HG03378 (cell line): ENCODE measurements around the gene CALML3.

ENCODE experiments used
- ATAC-seq: cut with Tn5 transposase; IDR thresholded peaks from one replicate; pipeline ENCODE4 v1.9.1; 2021; ENCODE audit warnings: mild to moderate bottlenecking, moderate library complexity; ENCODE audit not compliant: unreplicated experiment

CALML3 gene

DNA sequence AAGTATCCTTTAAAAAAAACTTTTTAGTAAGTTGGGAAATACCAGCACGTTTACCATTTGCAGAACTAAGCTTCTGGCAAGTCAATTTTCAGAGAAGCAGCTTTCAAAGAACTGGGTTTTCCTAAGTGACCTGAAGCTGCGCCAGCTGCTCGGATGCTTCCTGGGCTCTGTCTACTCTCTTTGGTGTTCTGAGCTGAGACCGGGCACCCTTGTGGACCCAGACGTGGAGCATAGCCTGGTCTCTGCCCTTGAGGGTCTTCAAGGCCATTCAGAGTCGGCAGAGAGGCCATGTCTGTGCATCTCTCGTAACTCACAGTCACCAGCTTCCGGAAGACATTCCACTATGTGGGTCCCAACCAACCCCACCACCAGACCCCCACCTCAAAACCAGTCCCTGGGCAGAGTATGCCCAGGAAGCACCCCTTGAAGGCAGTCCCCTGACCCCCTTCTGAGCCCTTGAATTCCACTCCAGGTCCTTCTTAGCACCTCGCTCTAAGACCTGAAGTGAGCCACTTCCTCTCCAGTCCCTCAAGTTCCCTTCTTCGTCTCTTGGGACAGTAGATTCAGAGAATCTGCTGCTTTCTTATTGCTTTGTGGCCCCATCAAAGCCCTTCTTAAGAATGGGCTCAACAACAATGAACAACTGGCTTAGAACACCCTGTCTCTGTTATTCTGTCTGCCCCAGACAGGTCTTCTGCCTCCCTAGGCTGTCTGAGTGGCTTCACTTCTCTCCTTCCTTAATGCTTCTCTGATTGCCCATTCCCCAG is 33.9 kb upstream of the CALML3 start:
- ATAC-seq: no peak

DNA sequence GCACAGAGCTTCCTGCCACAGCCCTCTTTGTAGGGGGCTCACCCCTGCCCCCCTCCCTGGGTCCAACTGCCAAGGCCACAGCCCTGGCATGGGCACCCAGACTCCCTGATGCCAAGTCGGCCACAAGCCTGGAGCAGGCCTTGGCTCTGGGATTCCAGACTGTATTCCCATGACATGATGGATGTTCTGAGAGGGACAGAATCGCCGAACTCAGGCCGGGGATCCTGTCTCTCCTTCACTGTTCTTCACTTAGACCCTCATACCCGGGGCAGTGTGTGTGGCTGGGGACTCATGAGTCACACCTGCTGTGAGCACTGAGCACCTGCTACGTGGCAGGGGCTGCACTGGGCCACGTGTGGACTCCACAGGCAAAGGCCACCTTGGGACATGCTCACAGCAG is 33.3 kb upstream of the CALML3 start:
- ATAC-seq: no peak

- ATAC-seq: no peak
Observed at GRCh38 chr10:5492322-5492855, 32.4 kb upstream of the CALML3 start.

DNA sequence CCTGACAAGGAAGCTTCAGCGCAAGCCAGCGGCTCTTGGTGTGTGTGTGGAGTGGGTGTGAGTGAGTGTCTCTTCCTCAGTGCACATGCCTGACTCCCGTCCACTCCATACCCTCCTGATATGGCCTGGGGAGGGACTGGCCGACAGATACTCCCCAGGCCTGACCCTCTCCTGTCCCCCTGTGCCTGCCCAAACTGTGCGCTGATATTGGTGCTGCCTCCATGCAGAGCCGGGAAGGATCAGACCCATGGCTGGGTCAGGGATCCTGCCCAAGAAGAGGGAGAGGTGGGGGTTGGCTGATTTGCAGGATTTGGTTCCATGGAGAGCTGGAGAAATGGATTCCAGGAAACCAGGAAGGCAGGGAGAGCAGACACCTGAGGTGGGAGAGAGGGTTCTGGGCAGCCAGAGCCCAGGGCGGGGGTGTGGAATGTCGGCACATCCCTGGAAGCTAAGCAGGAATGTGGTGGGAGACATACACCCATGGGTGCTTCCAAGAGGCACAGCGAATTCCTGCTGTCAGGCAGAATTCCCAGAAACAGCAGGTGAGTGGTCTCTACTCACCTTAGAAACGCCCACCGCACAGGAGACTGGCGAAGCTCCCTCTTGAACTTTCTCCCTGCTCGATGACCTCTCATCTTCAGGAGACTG is 31.7 kb upstream of the CALML3 start:
- ATAC-seq: no peak

DNA sequence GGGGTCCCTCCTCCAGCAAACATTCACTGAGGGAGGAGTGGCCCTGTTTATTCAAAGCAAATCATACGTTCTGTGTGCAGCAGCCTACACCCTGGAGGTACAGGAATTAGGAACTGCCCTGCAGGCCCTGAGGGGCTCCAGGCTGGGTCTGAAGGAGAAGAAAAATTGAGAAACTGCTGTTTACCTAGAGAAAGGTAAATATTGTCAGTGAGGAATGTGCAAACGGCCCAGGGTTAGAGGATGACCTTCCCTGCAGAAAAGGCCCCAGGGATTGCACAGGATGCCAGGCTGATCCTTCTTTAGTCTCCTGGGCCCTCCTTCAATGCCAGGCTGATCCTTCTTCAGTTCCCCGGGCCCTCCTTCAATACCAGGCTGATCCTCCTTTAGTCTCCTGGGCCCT is 31.1 kb upstream of the CALML3 start:
- ATAC-seq: no peak

DNA sequence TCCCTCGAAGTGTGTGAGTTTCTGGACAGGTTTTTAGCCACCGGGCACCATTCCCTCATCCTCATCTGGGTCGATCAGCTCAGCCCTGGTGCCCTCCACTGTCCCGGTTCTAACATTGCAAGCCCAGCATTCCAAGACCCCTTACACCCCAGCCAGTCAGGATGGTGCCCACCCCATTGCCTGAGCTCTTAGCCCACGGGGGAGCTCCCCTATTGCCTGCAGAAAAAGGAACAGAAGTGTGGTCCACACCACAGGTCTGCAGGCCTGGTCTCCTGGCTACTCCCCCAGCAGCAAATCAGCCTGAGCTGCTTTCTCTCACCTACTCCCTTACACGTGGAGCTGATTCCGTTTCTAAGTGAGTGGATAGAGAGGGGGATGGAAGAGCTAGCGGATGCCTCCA is 30.1 kb upstream of the CALML3 start:
- ATAC-seq: no peak

GRCh38 chr10:5496261-5497250 is 28.2 kb upstream of the CALML3 start:
- no peak for ATAC-seq

DNA sequence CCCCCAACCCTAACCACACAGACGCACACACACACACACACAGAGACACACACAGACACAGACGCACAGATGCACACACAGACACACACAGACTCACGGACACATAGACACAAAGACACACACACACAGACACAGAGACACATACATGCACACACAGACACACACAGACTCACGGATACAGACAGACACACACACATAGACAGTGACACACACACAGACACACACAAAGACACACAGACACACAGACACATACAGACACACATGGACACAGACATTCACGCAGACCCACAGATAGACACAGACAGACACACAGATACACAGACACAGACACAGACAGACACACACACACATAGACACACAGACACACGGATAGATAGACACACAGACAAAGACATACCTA is 27.5 kb upstream of the CALML3 start:
- no peak for ATAC-seq

- ATAC-seq: no peak
Observed at GRCh38 chr10:5497948-5498730, 26.6 kb upstream of the CALML3 start.

GRCh38 chr10:5498791-5499492 is 25.8 kb upstream of the CALML3 start:
- no peak for ATAC-seq

GRCh38 chr10:5499493-5500140 is 25.1 kb upstream of the CALML3 start, which contains the start of gene CALML5:
Gene CALML5, minus strand, starts transcription at chr10:5499570. Its CDS starts 132 bp downstream, at chr10:5499438.
- ATAC-seq: no peak

DNA sequence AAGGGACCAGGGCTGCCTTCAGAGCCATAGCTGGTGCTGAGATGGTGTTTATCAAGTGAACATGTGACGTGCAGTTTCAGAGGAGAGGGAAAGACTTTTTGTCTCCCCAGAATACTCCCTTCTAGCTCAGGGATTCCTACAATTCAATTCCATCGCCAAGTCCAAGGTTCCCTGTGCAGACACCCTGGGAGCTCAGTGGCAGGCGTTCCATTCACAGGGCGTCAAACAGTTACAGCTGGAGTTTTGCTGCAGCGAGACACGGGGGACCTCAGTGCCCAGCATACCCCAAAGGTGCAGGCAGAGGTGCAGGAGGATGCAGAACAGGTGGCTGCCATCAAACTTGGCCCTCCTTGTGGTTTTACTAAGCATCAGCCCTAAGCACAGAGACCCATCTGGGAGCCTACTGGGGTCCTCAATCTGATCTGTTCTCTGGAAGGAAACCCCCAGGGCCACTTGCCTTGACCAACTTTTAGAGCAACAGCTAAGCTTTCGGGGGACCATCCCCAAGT is 24.5 kb upstream of the CALML3 start:
- no peak for ATAC-seq

- no peak for ATAC-seq
Observed at GRCh38 chr10:5500910-5501309, 23.9 kb upstream of the CALML3 start.

DNA sequence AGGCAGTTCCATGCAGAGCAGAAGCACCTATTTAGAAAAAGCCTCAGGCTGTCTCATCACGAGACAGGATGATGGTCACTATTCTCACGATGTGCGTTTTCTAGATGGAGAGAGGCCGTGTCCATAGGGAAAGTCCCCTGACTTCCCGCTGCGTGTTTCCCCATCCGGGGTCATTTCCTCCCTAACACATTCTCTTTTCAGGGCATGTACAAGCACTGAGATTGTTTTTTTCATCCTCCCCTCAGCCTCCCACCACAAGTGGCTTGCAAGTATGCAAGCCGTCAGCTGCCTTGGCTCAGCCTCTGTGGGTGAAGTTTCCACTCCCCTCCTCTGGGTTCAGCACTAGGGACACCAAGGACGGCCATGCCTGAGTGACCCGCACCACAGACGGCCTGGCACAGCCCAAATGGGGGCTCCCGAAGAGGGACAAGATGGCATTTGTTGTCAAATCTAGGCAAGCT is 22.7 kb upstream of the CALML3 start:
- ATAC-seq: no peak

DNA sequence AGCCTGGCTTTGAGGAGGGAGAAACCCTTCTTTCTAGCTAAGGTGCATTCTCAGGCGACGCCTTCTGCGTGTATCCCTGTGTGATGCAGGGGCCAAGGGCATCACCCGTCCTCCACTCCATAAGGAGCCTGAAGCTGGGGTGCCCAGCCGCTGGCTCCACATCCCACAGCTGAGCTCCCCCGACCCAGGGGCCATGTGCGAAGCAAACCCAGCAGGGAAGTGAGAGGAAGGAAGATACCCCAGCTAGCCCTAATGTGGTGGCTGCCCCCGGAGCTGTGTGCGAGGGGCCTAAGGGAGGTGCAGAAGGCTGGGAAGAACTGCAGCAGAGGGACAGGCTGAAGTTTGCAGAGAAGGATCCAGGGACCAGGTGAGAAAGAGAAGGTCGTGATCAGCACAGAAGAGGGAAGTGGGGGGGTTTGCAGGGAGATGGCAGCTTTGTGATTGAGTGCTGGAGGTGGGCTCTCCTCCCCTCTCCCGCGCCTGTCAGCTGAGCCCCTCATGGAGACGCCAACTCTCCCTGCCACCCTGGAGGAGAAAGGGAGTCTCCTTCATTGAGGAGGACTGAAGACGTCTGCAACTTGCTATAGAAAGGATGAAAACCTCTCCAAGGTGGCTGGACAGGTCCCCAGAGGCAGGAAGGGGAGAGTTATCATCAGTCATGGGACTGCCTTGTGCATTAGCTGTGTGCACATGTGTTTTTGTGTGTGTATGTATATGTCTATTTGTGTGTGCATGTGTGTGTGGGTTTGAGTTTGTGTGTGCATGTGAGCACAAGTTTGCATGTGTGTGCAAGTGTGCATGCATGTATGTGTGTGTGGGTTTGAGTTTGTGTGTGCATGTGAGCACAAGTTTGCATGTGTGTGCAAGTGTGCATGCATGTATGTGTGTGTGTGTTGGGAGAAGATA is 21.9 kb upstream of the CALML3 start:
- no peak for ATAC-seq

GRCh38 chr10:5503477-5503835 is 21.3 kb upstream of the CALML3 start:
- no peak for ATAC-seq

GRCh38 chr10:5504146-5505072 is 20.4 kb upstream of the CALML3 start:
- no peak for ATAC-seq
